Measurements from ENCODE around the gene PEX11G.
"Not testable (repeated sequence)": the region's sequence is repeated elsewhere in the genome, so short reads cannot be mapped to it uniquely, and the experiment has no call there.

The PEX11G gene

GRCh38 chr19:7454998-7455397 lies 33.8 kb downstream of the PEX11G start:
- TF ChIP-seq POLR2A (IDR thresholded peaks at IDR 0.05; ENCODE audit: extremely low read depth, insufficient read length) (no peak), MYC (IDR thresholded peaks at IDR 0.05; ENCODE audit: low read depth, low read length) (no peak), MAX (IDR thresholded peaks at IDR 0.05; ENCODE audit: low read depth, low read length) (no peak), CTCF (IDR thresholded peaks at IDR 0.05; ENCODE audit: low read depth, low read length) (no peak)
- no peak overlapping the region for H3K4me3 ChIP-seq (ENCODE audit: low read depth, low read length)
- DNase-seq (ENCODE audit: low read depth): no peak

GRCh38 chr19:7450243-7451223 lies 38.3 kb downstream of the PEX11G start:
- no peak for TF ChIP-seq POLR2A (IDR thresholded peaks at IDR 0.05; ENCODE audit: extremely low read depth, insufficient read length)
- no peak for TF ChIP-seq CTCF (IDR thresholded peaks at IDR 0.05; ENCODE audit: low read depth, low read length)
- no peak for TF ChIP-seq MAX (IDR thresholded peaks at IDR 0.05; ENCODE audit: low read depth, low read length)
- DNase-seq (ENCODE audit: low read depth): peak; percentile 62
- H3K4me3 ChIP-seq (ENCODE audit: low read depth, low read length): no peak overlapping the region

- DNase-seq (ENCODE audit: low read depth); H3K4me3 ChIP-seq (ENCODE audit: low read depth, low read length): not testable (repeated sequence)
Measured at GRCh38 chr19:7449391-7450070, 39.3 kb downstream of the PEX11G start.

DNA sequence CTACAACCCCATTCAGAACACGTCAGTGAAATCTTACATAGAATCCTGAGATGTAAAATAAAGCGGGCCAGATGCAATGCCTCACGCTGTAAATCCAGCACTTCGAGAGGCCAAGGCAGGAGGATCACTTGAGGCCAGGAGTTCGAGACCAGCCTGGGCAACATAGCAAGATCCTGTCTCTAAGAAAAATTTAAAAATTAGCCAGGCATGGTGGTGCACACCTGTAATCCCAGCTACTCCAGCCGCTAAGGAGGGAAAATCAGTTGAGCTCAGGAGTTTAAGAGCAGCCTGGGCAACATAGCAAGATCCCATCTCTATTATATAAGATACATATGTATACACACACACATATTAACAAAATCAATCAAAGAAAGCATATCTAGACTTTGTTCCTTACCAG lies 41.2 kb downstream of the PEX11G start:
- no peak for TF ChIP-seq POLR2A (IDR thresholded peaks at IDR 0.05; ENCODE audit: extremely low read depth, insufficient read length)
- TF ChIP-seq MYC (IDR thresholded peaks at IDR 0.05; ENCODE audit: low read depth, low read length): no peak
- no peak for TF ChIP-seq MAX (IDR thresholded peaks at IDR 0.05; ENCODE audit: low read depth, low read length)
- no peak for TF ChIP-seq CTCF (IDR thresholded peaks at IDR 0.05; ENCODE audit: low read depth, low read length)
- H3K4me3 ChIP-seq (ENCODE audit: low read depth, low read length): no peak overlapping the region

GRCh38 chr19:7445104-7445503 lies 43.7 kb downstream of the PEX11G start:
- TF ChIP-seq MYC (IDR thresholded peaks at IDR 0.05; ENCODE audit: low read depth, low read length): no peak

More for the DNA sequence above, 41.2 kb downstream of the PEX11G start:
- no peak for DNase-seq (ENCODE audit: low read depth)

DNA sequence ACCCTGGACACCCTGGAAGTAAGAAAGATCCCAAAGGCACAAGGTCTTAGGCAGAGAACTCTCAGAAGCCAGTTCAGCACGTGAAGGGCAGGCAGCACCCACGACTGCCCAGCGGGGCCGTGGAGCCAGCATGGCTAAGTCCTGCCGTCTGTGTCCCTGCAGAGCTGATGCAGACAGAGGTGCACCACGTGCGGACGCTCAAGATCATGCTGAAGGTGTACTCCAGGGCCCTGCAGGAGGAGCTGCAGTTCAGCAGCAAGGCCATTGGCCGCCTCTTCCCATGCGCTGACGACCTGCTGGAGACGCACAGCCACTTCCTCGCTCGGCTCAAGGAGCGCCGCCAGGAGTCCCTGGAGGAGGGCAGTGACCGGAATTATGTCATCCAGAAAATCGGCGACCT lies 44.8 kb downstream of the PEX11G start:
- no peak overlapping the region for H3K4me3 ChIP-seq (ENCODE audit: low read depth, low read length)
- DNase-seq (ENCODE audit: low read depth): no peak
- no peak for TF ChIP-seq MYC (IDR thresholded peaks at IDR 0.05; ENCODE audit: low read depth, low read length)
- TF ChIP-seq CTCF (IDR thresholded peaks at IDR 0.05; ENCODE audit: low read depth, low read length): no peak
- no peak for TF ChIP-seq POLR2A (IDR thresholded peaks at IDR 0.05; ENCODE audit: extremely low read depth, insufficient read length)
- no peak for TF ChIP-seq MAX (IDR thresholded peaks at IDR 0.05; ENCODE audit: low read depth, low read length)

More at GRCh38 chr19:7445104-7445503, 43.7 kb downstream of the PEX11G start:
- no peak overlapping the region for H3K4me3 ChIP-seq (ENCODE audit: low read depth, low read length)
- no peak for DNase-seq (ENCODE audit: low read depth)
